IMR-90 (cell line): ENCODE results near the gene ITGA5.

ENCODE experiments used
- CEBPB ChIP-seq: IDR thresholded peaks from 2 replicates; pipeline ENCODE4 v1.6.1; 2012; ENCODE audit warnings: low read depth, low read length, improper control_type of control experiment
- POLR2A ChIP-seq: IDR thresholded peaks from 2 replicates; pipeline ENCODE4 v1.6.1; 2012; ENCODE audit warnings: mild to moderate bottlenecking, low read depth, low read length
- RAD21 ChIP-seq: IDR thresholded peaks from 2 replicates; pipeline ENCODE4 v1.6.1; 2012; ENCODE audit warnings: low read length, improper control_type of control experiment

GRCh38 chr12:54384591-54385041 lies 34.5 kb downstream of the ITGA5 start, which contains the start of gene ZNF385A:
- TF ChIP-seq CEBPB (no peak), RAD21 (no peak), POLR2A (no peak)
